ENCODE measurements around the gene MRLN.

DNA sequence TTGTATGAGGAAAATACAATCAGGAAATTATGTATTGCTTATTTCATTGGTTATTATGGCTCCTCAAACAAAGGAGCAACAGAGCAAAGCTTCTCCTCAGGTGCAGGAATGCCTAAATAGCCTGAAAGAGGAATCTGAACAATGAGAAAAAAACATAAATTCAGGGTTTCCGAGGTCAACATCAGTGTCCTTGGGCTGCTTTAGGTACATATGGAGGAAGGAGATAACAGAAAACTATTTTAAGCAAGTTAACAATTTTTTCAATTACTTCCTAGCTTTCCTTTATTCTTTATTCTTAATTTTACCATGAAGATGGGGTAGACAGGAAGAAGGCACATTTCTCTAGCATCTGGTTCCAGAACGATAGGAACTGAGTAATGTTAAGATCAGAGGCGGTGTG lies 57.6 kb downstream of the MRLN start:
- TF ChIP-seq POLR2A (IDR thresholded peaks at IDR 0.05; ENCODE audit: low read depth, low read length) (no peak), POLR2AphosphoS5 (IDR thresholded peaks at IDR 0.05; ENCODE audit: low read depth, low read length) (no peak), POU2F2 (IDR thresholded peaks at IDR 0.05; ENCODE audit: low read depth, low read length) (no peak), TAF1 (IDR thresholded peaks at IDR 0.05; ENCODE audit: low read depth, low read length) (no peak), SPI1 (IDR thresholded peaks at IDR 0.05; ENCODE audit: low read depth, low read length) (no peak)
